GM15510 (cell line): ENCODE results near the gene USF3.

Experiments used
- POLR2A ChIP-seq: IDR thresholded peaks from 3 replicates; pipeline ENCODE4 v1.6.1; 2011; ENCODE audit warnings: borderline replicate concordance; ENCODE audit not compliant: insufficient read length; ENCODE audit errors: extremely low read depth

USF3 gene

GRCh38 chr3:113677737-113678136 lies 18.7 kb downstream of the USF3 start:
- no peak for TF ChIP-seq POLR2A

GRCh38 chr3:113676261-113676660 lies 20.2 kb downstream of the USF3 start:
- no peak for TF ChIP-seq POLR2A

- no peak for TF ChIP-seq POLR2A
Observed at GRCh38 chr3:113673593-113673992, 22.8 kb downstream of the USF3 start.

GRCh38 chr3:113668015-113668414 lies 28.4 kb downstream of the USF3 start:
- TF ChIP-seq POLR2A: no peak

GRCh38 chr3:113664523-113665094 lies 31.8 kb downstream of the USF3 start:
- TF ChIP-seq POLR2A: no peak

GRCh38 chr3:113663761-113664160 lies 32.7 kb downstream of the USF3 start:
- no peak for TF ChIP-seq POLR2A

- no peak for TF ChIP-seq POLR2A
Observed at GRCh38 chr3:113663324-113663750, 33.1 kb downstream of the USF3 start.

GRCh38 chr3:113662824-113663223 lies 33.6 kb downstream of the USF3 start:
- TF ChIP-seq POLR2A: no peak

- no peak for TF ChIP-seq POLR2A
Observed at GRCh38 chr3:113660896-113661295, 35.5 kb downstream of the USF3 start.

- no peak for TF ChIP-seq POLR2A
Observed at GRCh38 chr3:113660458-113660857, 36.0 kb downstream of the USF3 start.

- TF ChIP-seq POLR2A: no peak
Observed at GRCh38 chr3:113659996-113660395, 36.4 kb downstream of the USF3 start.

- TF ChIP-seq POLR2A: no peak
Observed at GRCh38 chr3:113659101-113659541, 37.3 kb downstream of the USF3 start.

- no peak for TF ChIP-seq POLR2A
Observed at GRCh38 chr3:113658107-113658506, 38.3 kb downstream of the USF3 start.

GRCh38 chr3:113654851-113655250 lies 41.6 kb downstream of the USF3 start:
- TF ChIP-seq POLR2A: no peak

GRCh38 chr3:113654310-113654709 lies 42.1 kb downstream of the USF3 start:
- no peak for TF ChIP-seq POLR2A

- no peak for TF ChIP-seq POLR2A
Observed at GRCh38 chr3:113649174-113649845, 47.1 kb downstream of the USF3 start.

GRCh38 chr3:113648524-113648923 lies 47.9 kb downstream of the USF3 start:
- TF ChIP-seq POLR2A: no peak

GRCh38 chr3:113643583-113643982 lies 52.9 kb downstream of the USF3 start:
- no peak for TF ChIP-seq POLR2A

GRCh38 chr3:113638910-113639309 lies 57.5 kb downstream of the USF3 start:
- no peak for TF ChIP-seq POLR2A
